Breast epithelium (tissue), 3 donors: ENCODE results near the gene TOP1.

ENCODE experiments used
- CTCF ChIP-seq, 3 donors: fragments of 450-650 bp; IDR thresholded peaks; one replicate each; pipeline ENCODE4 v1.5.1; 2016 to 2017; ENCODE audit warnings: antibody characterized with exemption in 3 of 3, mild to moderate bottlenecking in 3 of 3, moderate library complexity in 3 of 3
- POLR2A ChIP-seq: fragments of 450-650 bp; IDR thresholded peaks from one replicate; pipeline ENCODE4 v1.6.1; 2016; ENCODE audit warnings: antibody characterized with exemption, mild to moderate bottlenecking, moderate library complexity

GRCh38 chr20:40986774-40987173 lies 41.8 kb upstream of the TOP1 start:
- TF ChIP-seq CTCF (IDR thresholded peaks at IDR 0.05) (no peak), POLR2A (no peak)
